ENCODE results near the gene ZNF789.

GRCh38 chr7:99433158-99433557, 39.5 kb upstream of the ZNF789 start:
- no peak for TF ChIP-seq SRF (IDR thresholded peaks at IDR 0.05; ENCODE audit: low read depth, low read length)
- no peak for TF ChIP-seq SMAD3 (CRISPR knock-in tag; IDR thresholded peaks at IDR 0.05)

Measured in HepG2 (cell line).